ENCODE results near the gene GET4.

Gene GET4

GRCh38 chr7:944744-945143 lies 68.4 kb downstream of the GET4 start:
- peak overlapping the region; percentile 92 for H2AFZ ChIP-seq
- no peaks in the 10 kb centered on the region for H3K27me3 ChIP-seq (ENCODE audit: control insufficient read depth, insufficient read depth, low read length)
- no peaks in the 10 kb centered on the region for H3K36me3 ChIP-seq (ENCODE audit: control insufficient read depth, insufficient read depth, low read length)
- peak overlapping the region; percentile 35 for H3K4me3 ChIP-seq (ENCODE audit: low read depth, low read length)
- peak overlapping the region; percentile 24 for H3K4me2 ChIP-seq (ENCODE audit: low read length)
- H3K79me2 ChIP-seq = peaks cover 30% of the 10 kb centered on the region
- H3K4me1 ChIP-seq = peaks cover 12% of the 10 kb centered on the region
- TF ChIP-seq CTCF (IDR thresholded peaks at IDR 0.05) = no peak
- peak overlapping the region; percentile 96 for H3K27ac ChIP-seq
- no peaks in the 10 kb centered on the region for H3K9me3 ChIP-seq (ENCODE audit: control insufficient read depth, low read length)
- peak overlapping the region; percentile 83 for H3K9ac ChIP-seq

- peak overlapping the region; percentile 96 for H3K27ac ChIP-seq
- peak overlapping the region; percentile 35 for H3K4me3 ChIP-seq (ENCODE audit: low read depth, low read length)
- H3K9me3 ChIP-seq (ENCODE audit: control insufficient read depth, low read length) = no peaks in the 10 kb centered on the region
- peak overlapping the region; percentile 83 for H3K9ac ChIP-seq
- TF ChIP-seq CTCF (IDR thresholded peaks at IDR 0.05) = no peak
- H3K79me2 ChIP-seq = peaks cover 34% of the 10 kb centered on the region
- H3K4me2 ChIP-seq (ENCODE audit: low read length) = peak overlapping the region; percentile 24
- H3K4me1 ChIP-seq = peaks cover 12% of the 10 kb centered on the region
- no peaks in the 10 kb centered on the region for H3K36me3 ChIP-seq (ENCODE audit: control insufficient read depth, insufficient read depth, low read length)
- no peaks in the 10 kb centered on the region for H3K27me3 ChIP-seq (ENCODE audit: control insufficient read depth, insufficient read depth, low read length)
- H2AFZ ChIP-seq = peak overlapping the region; percentile 92
These were observed 68.8 kb downstream of the GET4 start for GRCh38 chr7:945147-945555.

GRCh38 chr7:945556-946255 lies 69.4 kb downstream of the GET4 start:
- H3K27me3 ChIP-seq (ENCODE audit: control insufficient read depth, insufficient read depth, low read length) = no peaks in the 10 kb centered on the region
- H3K27ac ChIP-seq = peak overlapping the region; percentile 96
- peak overlapping the region; percentile 34 for H3K4me2 ChIP-seq (ENCODE audit: low read length)
- H3K9me3 ChIP-seq (ENCODE audit: control insufficient read depth, low read length) = no peaks in the 10 kb centered on the region
- peaks cover 35% of the 10 kb centered on the region for H3K79me2 ChIP-seq
- peak overlapping the region; percentile 83 for H3K9ac ChIP-seq
- peaks cover 12% of the 10 kb centered on the region for H3K4me1 ChIP-seq
- H2AFZ ChIP-seq = peak overlapping the region; percentile 92
- H3K4me3 ChIP-seq (ENCODE audit: low read depth, low read length) = peak overlapping the region; percentile 35
- no peaks in the 10 kb centered on the region for H3K36me3 ChIP-seq (ENCODE audit: control insufficient read depth, insufficient read depth, low read length)
- no peak for TF ChIP-seq CTCF (IDR thresholded peaks at IDR 0.05)

Measured in parathyroid adenoma (tissue), 2 donors.